ENCODE data around the gene ELOVL6. TPM values are rescaled to one million over a fixed set of nuclear protein-coding genes. Genes with fewer than 3 reads are reported as not detected.
"Not testable (repeated sequence)": the region's sequence is repeated elsewhere in the genome, so short reads cannot be mapped to it uniquely, and the experiment has no call there.

The ELOVL6 gene
- total and polyA plus RNA-seq, 7 donors, result 1.2 to 43.6 (median 4.7) TPM

- DNase-seq, result no peak
- TF ChIP-seq EP300 (IDR thresholded peaks at IDR 0.05), result no peak
- no peak for TF ChIP-seq CTCF (IDR thresholded peaks at IDR 0.05)
- no peak for TF ChIP-seq POLR2AphosphoS5 (IDR thresholded peaks at IDR 0.05)
- TF ChIP-seq POLR2A (IDR thresholded peaks at IDR 0.05), result no peak
Measured at GRCh38 chr4:110087070-110087708, 111.2 kb downstream of the ELOVL6 start.

GRCh38 chr4:110085131-110085530 is 113.3 kb downstream of the ELOVL6 start:
- intact Hi-C loops (cut with DNase I), result no loop called here

More at GRCh38 chr4:110087070-110087708, 111.2 kb downstream of the ELOVL6 start:
- Histone ChIP-seq H3K4me1 (peaks cover 0 to 10% (median 0%) of the 10 kb centered on the region in 4 donors), H3K36me3 (no peaks in the 10 kb centered on the region), H3K27me3 (no peaks in the 10 kb centered on the region), H3K9me3 (no peaks in the 10 kb centered on the region), H3K27ac (no peak overlapping the region), H3K4me3 (no peak overlapping the region)
- intact Hi-C loops (cut with DNase I), result no loop called here
- 18 to 63% methylated on average over 4 of the region's 4 CpGs for WGBS, 2 donors

GRCh38 chr4:110084154-110084553 is 114.3 kb downstream of the ELOVL6 start:
- H3K27ac ChIP-seq, result no peak overlapping the region
- peaks cover 0 to 10% (median 0%) of the 10 kb centered on the region in 4 donors for H3K4me1 ChIP-seq
- no peak for TF ChIP-seq POLR2AphosphoS5 (IDR thresholded peaks at IDR 0.05)
- no peak for TF ChIP-seq POLR2A (IDR thresholded peaks at IDR 0.05)
- TF ChIP-seq EP300 (IDR thresholded peaks at IDR 0.05), result no peak
- no peak for TF ChIP-seq CTCF (IDR thresholded peaks at IDR 0.05)
- no peak overlapping the region for H3K4me3 ChIP-seq
- no peaks in the 10 kb centered on the region for H3K9me3 ChIP-seq
- DNase-seq, result no peak
- no peaks in the 10 kb centered on the region for H3K36me3 ChIP-seq
- intact Hi-C loops (cut with DNase I), result no loop called here
- WGBS, 2 donors, result 74 to 98% methylated on average over 3 of the region's 3 CpGs
- H3K27me3 ChIP-seq, result no peaks in the 10 kb centered on the region

More at GRCh38 chr4:110085131-110085530, 113.3 kb downstream of the ELOVL6 start:
- Histone ChIP-seq H3K27ac (no peak overlapping the region), H3K27me3 (no peaks in the 10 kb centered on the region), H3K36me3 (no peaks in the 10 kb centered on the region), H3K9me3 (no peaks in the 10 kb centered on the region), H3K4me3 (no peak overlapping the region), H3K4me1 (peaks cover 0 to 10% (median 0%) of the 10 kb centered on the region in 4 donors)
- DNase-seq, result no peak
- TF ChIP-seq EP300 (IDR thresholded peaks at IDR 0.05), result no peak
- TF ChIP-seq POLR2AphosphoS5 (IDR thresholded peaks at IDR 0.05), result no peak
- no peak for TF ChIP-seq CTCF (IDR thresholded peaks at IDR 0.05)
- TF ChIP-seq POLR2A (IDR thresholded peaks at IDR 0.05), result no peak
- WGBS, 2 donors, result 12 to 55% methylated on average over 1 of the region's 1 CpG

- intact Hi-C loops (cut with DNase I); H3K27ac ChIP-seq: not testable (repeated sequence)
- WGBS, 2 donors, result 93% methylated on average over 2 of the region's 2 CpGs
Measured at GRCh38 chr4:110078148-110078547, 120.3 kb downstream of the ELOVL6 start.

GRCh38 chr4:110076828-110077227 is 121.6 kb downstream of the ELOVL6 start:
- H3K4me3 ChIP-seq; H3K4me1 ChIP-seq; H3K36me3 ChIP-seq; intact Hi-C loops (cut with DNase I); H3K9me3 ChIP-seq; H3K27ac ChIP-seq; DNase-seq; H3K27me3 ChIP-seq: not testable (repeated sequence)
- 91 to 92% methylated on average over 11 of the region's 11 CpGs for WGBS, 2 donors

More at GRCh38 chr4:110078148-110078547, 120.3 kb downstream of the ELOVL6 start:
- not testable (repeated sequence) for H3K4me3 ChIP-seq, DNase-seq, H3K27me3 ChIP-seq, H3K4me1 ChIP-seq, H3K9me3 ChIP-seq, H3K36me3 ChIP-seq

- intact Hi-C loops (cut with DNase I), result no loop called here
- H3K36me3 ChIP-seq, result no peaks in the 10 kb centered on the region
- H3K27ac ChIP-seq, result no peak overlapping the region
- H3K27me3 ChIP-seq, result no peaks in the 10 kb centered on the region
- no peak overlapping the region for H3K4me3 ChIP-seq
- H3K9me3 ChIP-seq, result no peaks in the 10 kb centered on the region
- no peak for DNase-seq
- H3K4me1 ChIP-seq, result no peaks in the 10 kb centered on the region
- TF ChIP-seq POLR2A (IDR thresholded peaks at IDR 0.05) (no peak), CTCF (IDR thresholded peaks at IDR 0.05) (no peak), POLR2AphosphoS5 (IDR thresholded peaks at IDR 0.05) (no peak), EP300 (IDR thresholded peaks at IDR 0.05) (no peak)
- WGBS, 2 donors, result 90 to 95% methylated on average over 1 of the region's 1 CpG
Measured at GRCh38 chr4:110075891-110076290, 122.5 kb downstream of the ELOVL6 start.
